ENCODE data around the gene ESPN.

Gene ESPN

GRCh38 chr1:6393400-6394187, 31.0 kb upstream of the ESPN start, which contains the start of gene ACOT7 (continued):
- TF ChIP-seq ZSCAN4 (tag by site-specific recombination; IDR thresholded peaks at IDR 0.05) (no peak), ZBTB21 (tag by site-specific recombination; IDR thresholded peaks at IDR 0.05) (no peak), KLF9 (tag by site-specific recombination; IDR thresholded peaks at IDR 0.05; ENCODE audit: low read depth) (peak; percentile 65), TCF7L2 (IDR thresholded peaks at IDR 0.05; ENCODE audit: borderline replicate concordance, low read depth, low read length) (no peak), ZNF404 (tag by site-specific recombination; IDR thresholded peaks at IDR 0.05) (no peak), ZNF518A (tag by site-specific recombination; conservative IDR thresholded peaks at IDR 0.05; ENCODE audit: low read depth) (no peak), ZNF600 (tag by site-specific recombination; IDR thresholded peaks at IDR 0.05) (0 out of 2 replicates have a peak, but pooled peaks have one; percentile 50), ZNF768 (tag by site-specific recombination; IDR thresholded peaks at IDR 0.05) (no peak), ZNF157 (tag by site-specific recombination; IDR thresholded peaks at IDR 0.05) (no peak), PRDM4 (tag by site-specific recombination; IDR thresholded peaks at IDR 0.05) (0 out of 2 replicates have a peak, but pooled peaks have one; percentile 30), BCL6B (tag by site-specific recombination; IDR thresholded peaks at IDR 0.05) (peak; percentile 84), SP3 (tag by site-specific recombination; IDR thresholded peaks at IDR 0.05) (peak; percentile 77), ZNF398 (tag by site-specific recombination; IDR thresholded peaks at IDR 0.05) (peak; percentile 53), ZNF184 (tag by site-specific recombination; IDR thresholded peaks at IDR 0.05) (no peak), GLI2 (tag by site-specific recombination; IDR thresholded peaks at IDR 0.05; ENCODE audit: borderline replicate concordance, low read depth) (no peak), ZNF558 (tag by site-specific recombination; IDR thresholded peaks at IDR 0.05) (no peak), ZBTB44 (tag by site-specific recombination; IDR thresholded peaks at IDR 0.05) (no peak), BCL11B (tag by site-specific recombination; IDR thresholded peaks at IDR 0.05; ENCODE audit: low read depth) (no peak), FEZF1 (tag by site-specific recombination; IDR thresholded peaks at IDR 0.05) (no peak), ZNF324 (tag by site-specific recombination; IDR thresholded peaks at IDR 0.05) (no peak), ZNF664 (tag by site-specific recombination; IDR thresholded peaks at IDR 0.05) (no peak), ZNF350 (tag by site-specific recombination; IDR thresholded peaks at IDR 0.05) (no peak), ZNF302 (tag by site-specific recombination; IDR thresholded peaks at IDR 0.05; ENCODE audit: low read depth) (no peak), MZF1 (tag by site-specific recombination; IDR thresholded peaks at IDR 0.05; ENCODE audit: borderline replicate concordance) (no peak), ZNF426 (tag by site-specific recombination; IDR thresholded peaks at IDR 0.05) (no peak), KLF7 (tag by site-specific recombination; IDR thresholded peaks at IDR 0.05; ENCODE audit: borderline replicate concordance) (peak; percentile 21; the same call in 1 of the 2 replicates)
